Sigmoid colon (tissue), 7 donors: ENCODE data around the gene ACER2. TPM values are rescaled to one million over a fixed set of nuclear protein-coding genes. Genes with fewer than 3 reads are reported as not detected.
A peak's percentile ranks its signal among the peaks of the same experiment; 100 is the strongest.

ENCODE experiments used
- DNase-seq: peaks from one replicate; pipeline ENCODE4 v3.0.0-alpha.2; 2019
- H3K27ac ChIP-seq, 4 donors: fragments of 200-600 bp; sonication (generic); one replicate each; pipeline ENCODE4 v1.5.1; 2016 to 2019; ENCODE audit warnings: mild to moderate bottlenecking in 1 of 4
- H3K27me3 ChIP-seq, 3 donors: fragments of 200-600 bp; sonication (generic); one replicate each; pipeline ENCODE4 v1.5.1; 2019; ENCODE audit warnings: mild to moderate bottlenecking in 1 of 3
- H3K36me3 ChIP-seq, 4 donors: fragments of 200-600 bp; sonication (generic); one replicate each; pipeline ENCODE4 v1.5.1; 2016 to 2019
- H3K4me1 ChIP-seq, 4 donors: fragments of 200-600 bp; sonication (generic); one replicate each; pipeline ENCODE4 v1.5.1; 2017 to 2019
- H3K4me3 ChIP-seq, 4 donors: fragments of 200-600 bp; sonication (generic); one replicate each; pipeline ENCODE4 v1.5.1; 2017 to 2019; ENCODE audit warnings: mild to moderate bottlenecking in 2 of 4, moderate library complexity in 1 of 4
- H3K9me3 ChIP-seq, 4 donors: fragments of 200-600 bp in 3 of 4; sonication (generic) in 3 of 4; one replicate each; pipeline versions ENCODE4 v1.5.1 to v1.6.1; 2013 to 2019
- EP300 ChIP-seq, 4 donors: sonication (generic); formaldehyde crosslinking; IDR thresholded peaks; one replicate each; pipeline ENCODE4 v1.6.1; 2017; ENCODE audit warnings: antibody characterized with exemption in 4 of 4
- POLR2A ChIP-seq, 2 donors: fragments of 450-650 bp; IDR thresholded peaks; one replicate each; pipeline ENCODE4 v1.6.1; 2016; ENCODE audit warnings: antibody characterized with exemption in 2 of 2, mild to moderate bottlenecking in 2 of 2, moderate library complexity in 2 of 2
- POLR2AphosphoS5 ChIP-seq, 4 donors: sonication (generic); formaldehyde crosslinking; IDR thresholded peaks; one replicate each; pipeline ENCODE4 v1.6.1; 2017; ENCODE audit warnings: antibody characterized with exemption in 4 of 4
- WGBS, 2 donors: extraction: QIAGEN DNeasy Blood & Tissue Kit; methylation state at CpG; one replicate each; pipeline ENCODE4 v1.1.7; 2013; 5-methylcytosine and 5-hydroxymethylcytosine counted together
- intact Hi-C: fragments of 100-400 bp; cut with DNase I; formaldehyde crosslinking; loops from one replicate; pipeline ENCODE4 v1.15.1; 2023
- polyA plus RNA-seq, 3 donors: library from polyadenylated mRNA; stranded (reverse); fragments of 200-250 nt; gene quantifications; one replicate each; pipeline ENCODE4 v1.2.3, GENCODE V29; 2013
- total RNA-seq, 4 donors: library from RNA; depleted of rRNA; stranded (reverse); fragments of >200 nt; gene quantifications; one replicate each; pipeline ENCODE4 v1.1.0, GENCODE V29; 2016
- TF ChIP-seq, protein P1 (sequence below), 4 experiments: fragments of 450-650 bp in 3 of 4; fragments of 200-600 bp in 1 of 4; IDR thresholded peaks; one replicate each; pipeline ENCODE4 v1.5.1; 2016 to 2019; ENCODE audit warnings: antibody characterized with exemption in 4 of 4, mild to moderate bottlenecking in 3 of 4, moderate library complexity in 2 of 4
- donor health status: healthy with polysubstance abuse.
- donor health status: Bipolar disorder and iron deficiency.
- donor health status: healthy.

Gene ACER2
- total and polyA plus RNA-seq, 7 donors, result 1.2 to 4.3 (median 3.1) TPM

DNA sequence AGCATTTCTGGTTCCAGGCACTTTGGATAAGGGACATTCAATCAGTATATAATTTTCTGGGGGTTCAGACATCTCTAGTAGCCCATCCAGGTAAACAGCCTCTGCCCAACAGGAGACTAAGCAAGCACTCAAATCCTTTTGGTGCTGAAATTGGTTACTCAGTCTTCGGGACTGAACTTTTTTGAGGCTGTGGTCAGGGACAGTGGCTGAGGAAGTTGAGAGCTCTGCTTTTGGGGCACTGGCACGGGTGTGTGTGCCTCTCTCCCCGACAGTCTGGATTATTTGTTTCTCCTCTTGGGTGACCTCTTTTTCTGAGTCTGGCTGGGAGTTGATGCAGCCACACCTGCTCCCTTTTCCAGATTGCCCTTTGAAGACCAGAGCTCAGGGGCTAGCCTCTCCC is 47.6 kb downstream of the ACER2 start:
- 39 to 47% methylated on average over 3 of the region's 3 CpGs for WGBS, 2 donors
- no peak for TF ChIP-seq POLR2AphosphoS5 (IDR thresholded peaks at IDR 0.05)
- TF ChIP-seq POLR2A (IDR thresholded peaks at IDR 0.05), result no peak
- no peak for TF ChIP-seq EP300 (IDR thresholded peaks at IDR 0.05)
- TF ChIP-seq, protein P1, sequence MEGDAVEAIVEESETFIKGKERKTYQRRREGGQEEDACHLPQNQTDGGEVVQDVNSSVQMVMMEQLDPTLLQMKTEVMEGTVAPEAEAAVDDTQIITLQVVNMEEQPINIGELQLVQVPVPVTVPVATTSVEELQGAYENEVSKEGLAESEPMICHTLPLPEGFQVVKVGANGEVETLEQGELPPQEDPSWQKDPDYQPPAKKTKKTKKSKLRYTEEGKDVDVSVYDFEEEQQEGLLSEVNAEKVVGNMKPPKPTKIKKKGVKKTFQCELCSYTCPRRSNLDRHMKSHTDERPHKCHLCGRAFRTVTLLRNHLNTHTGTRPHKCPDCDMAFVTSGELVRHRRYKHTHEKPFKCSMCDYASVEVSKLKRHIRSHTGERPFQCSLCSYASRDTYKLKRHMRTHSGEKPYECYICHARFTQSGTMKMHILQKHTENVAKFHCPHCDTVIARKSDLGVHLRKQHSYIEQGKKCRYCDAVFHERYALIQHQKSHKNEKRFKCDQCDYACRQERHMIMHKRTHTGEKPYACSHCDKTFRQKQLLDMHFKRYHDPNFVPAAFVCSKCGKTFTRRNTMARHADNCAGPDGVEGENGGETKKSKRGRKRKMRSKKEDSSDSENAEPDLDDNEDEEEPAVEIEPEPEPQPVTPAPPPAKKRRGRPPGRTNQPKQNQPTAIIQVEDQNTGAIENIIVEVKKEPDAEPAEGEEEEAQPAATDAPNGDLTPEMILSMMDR (IDR thresholded peaks at IDR 0.05), result no peak
- no peak overlapping the region for H3K4me3 ChIP-seq
- peaks cover 0 to 5% (median 0%) of the 10 kb centered on the region in 4 donors for H3K36me3 ChIP-seq
- no peaks in the 10 kb centered on the region for H3K27me3 ChIP-seq
- H3K4me1 ChIP-seq, result peaks cover 0 to 11% (median 4%) of the 10 kb centered on the region in 4 donors
- no peak for DNase-seq
- no peaks in the 10 kb centered on the region for H3K9me3 ChIP-seq
- intact Hi-C loops, result loop anchor here (2.0 to 5.0 kb wide), 5 partner anchors 48 to 409 kb away; partner anchors contain the start of genes ACER2, DENND4C, HAUS6 and RPS6
- H3K27ac ChIP-seq, result peak overlapping the region in 2 of 4 donors; percentile 33 to 45

- no peaks in the 10 kb centered on the region for H3K27me3 ChIP-seq
- intact Hi-C loops, result loop anchor here (2.0 to 5.0 kb wide), 5 partner anchors 48 to 410 kb away; partner anchors contain the start of genes ACER2, DENND4C, HAUS6 and RPS6
- no peaks in the 10 kb centered on the region for H3K9me3 ChIP-seq
- peaks cover 0 to 11% (median 4%) of the 10 kb centered on the region in 4 donors for H3K4me1 ChIP-seq
- H3K27ac ChIP-seq, result peak overlapping the region in 3 of 4 donors; percentile 13 to 45 (median 33)
- 29 to 36% methylated on average over 12 of the region's 12 CpGs for WGBS, 2 donors
- TF ChIP-seq EP300 (IDR thresholded peaks at IDR 0.05) (no peak), POLR2A (IDR thresholded peaks at IDR 0.05) (no peak), POLR2AphosphoS5 (IDR thresholded peaks at IDR 0.05) (peak in 3 of 4 donors; percentile 19 to 24 (median 24))
- TF ChIP-seq, protein P1 (IDR thresholded peaks at IDR 0.05), result peak; percentile 91 to 97 (median 92)
- peak; percentile 84 for DNase-seq
- no peaks in the 10 kb centered on the region for H3K36me3 ChIP-seq
- peak overlapping the region in 3 of 4 donors; percentile 2 to 29 (median 15) for H3K4me3 ChIP-seq
These were observed 48.3 kb downstream of the ACER2 start for GRCh38 chr9:19456996-19457692.

GRCh38 chr9:19457693-19458009 is 48.8 kb downstream of the ACER2 start:
- H3K9me3 ChIP-seq, result no peaks in the 10 kb centered on the region
- H3K4me3 ChIP-seq, result peak overlapping the region in 3 of 4 donors; percentile 2 to 29 (median 15)
- no peak for DNase-seq
- H3K4me1 ChIP-seq, result peaks cover 0 to 11% (median 4%) of the 10 kb centered on the region in 4 donors
- no peak overlapping the region for H3K27ac ChIP-seq
- 13 to 26% methylated on average over 5 of the region's 5 CpGs for WGBS, 2 donors
- no peak for TF ChIP-seq POLR2A (IDR thresholded peaks at IDR 0.05)
- TF ChIP-seq, protein P1 (IDR thresholded peaks at IDR 0.05), result peak in 1 of 4 experiments; percentile 12
- intact Hi-C loops, result loop anchor here (2.0 to 5.0 kb wide), 5 partner anchors 49 to 410 kb away; partner anchors contain the start of genes ACER2, DENND4C, HAUS6 and RPS6
- no peaks in the 10 kb centered on the region for H3K36me3 ChIP-seq
- H3K27me3 ChIP-seq, result no peaks in the 10 kb centered on the region

DNA sequence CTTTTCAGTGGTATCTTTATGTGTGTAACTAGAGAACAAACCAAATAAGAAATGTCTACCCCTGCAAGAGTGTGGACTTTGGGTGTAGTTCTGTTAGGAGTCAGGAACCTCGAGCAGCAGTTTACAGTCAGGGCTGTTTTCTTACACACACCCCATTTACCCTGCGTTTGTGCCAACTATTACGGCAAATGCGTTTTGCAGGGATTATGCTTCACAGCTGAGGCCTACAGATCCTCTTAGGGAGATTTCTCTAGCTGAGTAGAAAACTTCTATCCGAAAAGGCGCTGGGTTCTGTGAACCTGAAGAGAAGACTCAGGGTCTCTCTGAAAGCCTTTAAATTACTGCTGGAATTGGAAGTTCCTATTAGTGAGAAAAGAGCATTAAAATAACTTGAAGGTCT is 51.4 kb downstream of the ACER2 start:
- no peak overlapping the region for H3K27ac ChIP-seq
- DNase-seq, result no peak
- 36 to 72% methylated on average over 6 of the region's 6 CpGs for WGBS, 2 donors
- H3K27me3 ChIP-seq, result no peaks in the 10 kb centered on the region
- H3K9me3 ChIP-seq, result no peaks in the 10 kb centered on the region
- H3K4me3 ChIP-seq, result no peak overlapping the region
- TF ChIP-seq POLR2A (IDR thresholded peaks at IDR 0.05) (no peak), POLR2AphosphoS5 (IDR thresholded peaks at IDR 0.05) (no peak), EP300 (IDR thresholded peaks at IDR 0.05) (no peak)
- TF ChIP-seq, protein P1 (IDR thresholded peaks at IDR 0.05), result no peak
- peaks cover 0 to 17% (median 11%) of the 10 kb centered on the region in 4 donors for H3K4me1 ChIP-seq
- no peaks in the 10 kb centered on the region for H3K36me3 ChIP-seq
- intact Hi-C loops, result no loop called here
